ACHN (cell line): Measurements from ENCODE around the gene ZFYVE27.
A peak's percentile ranks its signal among the peaks of the same experiment; 100 is the strongest.

ENCODE experiments used
- DNase-seq: peaks from one replicate; pipeline ENCODE4 v3.0.0-alpha.2; 2015
- in situ Hi-C: cut with HindIII; loops from 2 replicates; pipeline ENCODE4 v1.10.0; 2017; ENCODE audit warnings: low sequenced_read_pairs, low pct_ligation_motif_present, low pct_unique_long_range_greater_than_20kb

ZFYVE27 gene

DNA sequence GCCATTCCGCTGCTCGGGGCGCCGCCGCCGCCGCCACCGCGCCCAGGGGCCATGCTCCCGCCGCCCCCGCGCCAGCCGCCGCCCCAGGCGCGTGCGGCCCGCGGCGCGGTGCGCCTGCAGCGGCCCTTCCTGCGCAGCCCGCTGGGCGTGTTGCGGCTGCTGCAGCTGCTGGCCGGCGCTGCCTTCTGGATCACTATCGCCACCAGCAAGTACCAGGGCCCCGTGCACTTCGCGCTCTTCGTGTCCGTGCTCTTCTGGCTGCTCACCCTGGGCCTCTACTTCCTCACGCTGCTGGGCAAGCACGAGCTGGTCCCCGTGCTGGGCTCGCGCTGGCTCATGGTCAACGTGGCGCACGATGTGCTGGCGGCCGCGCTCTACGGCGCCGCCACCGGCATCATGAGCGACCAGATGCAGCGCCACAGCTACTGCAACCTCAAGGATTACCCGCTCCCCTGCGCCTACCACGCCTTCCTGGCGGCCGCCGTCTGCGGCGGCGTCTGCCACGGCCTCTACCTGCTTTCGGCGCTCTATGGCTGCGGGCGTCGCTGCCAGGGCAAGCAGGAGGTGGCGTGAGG, 23.0 kb upstream of the ZFYVE27 start:
- peak; percentile 78 for DNase-seq

GRCh38 chr10:97714401-97715258, 22.3 kb upstream of the ZFYVE27 start:
- in situ Hi-C loops: no loop called here
- peak; percentile 59 for DNase-seq

More for the DNA sequence above, 23.0 kb upstream of the ZFYVE27 start:
- in situ Hi-C loops: no loop called here

- no peak for DNase-seq
- in situ Hi-C loops: no loop called here
These were observed 21.6 kb upstream of the ZFYVE27 start for GRCh38 chr10:97715259-97715874.

- in situ Hi-C loops: no loop called here
- no peak for DNase-seq
These were observed 19.3 kb upstream of the ZFYVE27 start for GRCh38 chr10:97717627-97718026.

GRCh38 chr10:97718178-97718577, 18.8 kb upstream of the ZFYVE27 start:
- no peak for DNase-seq
- in situ Hi-C loops: no loop called here

GRCh38 chr10:97718659-97719142, 18.2 kb upstream of the ZFYVE27 start:
- DNase-seq: no peak
- in situ Hi-C loops: no loop called here

GRCh38 chr10:97719602-97720001, 17.3 kb upstream of the ZFYVE27 start:
- in situ Hi-C loops: no loop called here
- no peak for DNase-seq

DNA sequence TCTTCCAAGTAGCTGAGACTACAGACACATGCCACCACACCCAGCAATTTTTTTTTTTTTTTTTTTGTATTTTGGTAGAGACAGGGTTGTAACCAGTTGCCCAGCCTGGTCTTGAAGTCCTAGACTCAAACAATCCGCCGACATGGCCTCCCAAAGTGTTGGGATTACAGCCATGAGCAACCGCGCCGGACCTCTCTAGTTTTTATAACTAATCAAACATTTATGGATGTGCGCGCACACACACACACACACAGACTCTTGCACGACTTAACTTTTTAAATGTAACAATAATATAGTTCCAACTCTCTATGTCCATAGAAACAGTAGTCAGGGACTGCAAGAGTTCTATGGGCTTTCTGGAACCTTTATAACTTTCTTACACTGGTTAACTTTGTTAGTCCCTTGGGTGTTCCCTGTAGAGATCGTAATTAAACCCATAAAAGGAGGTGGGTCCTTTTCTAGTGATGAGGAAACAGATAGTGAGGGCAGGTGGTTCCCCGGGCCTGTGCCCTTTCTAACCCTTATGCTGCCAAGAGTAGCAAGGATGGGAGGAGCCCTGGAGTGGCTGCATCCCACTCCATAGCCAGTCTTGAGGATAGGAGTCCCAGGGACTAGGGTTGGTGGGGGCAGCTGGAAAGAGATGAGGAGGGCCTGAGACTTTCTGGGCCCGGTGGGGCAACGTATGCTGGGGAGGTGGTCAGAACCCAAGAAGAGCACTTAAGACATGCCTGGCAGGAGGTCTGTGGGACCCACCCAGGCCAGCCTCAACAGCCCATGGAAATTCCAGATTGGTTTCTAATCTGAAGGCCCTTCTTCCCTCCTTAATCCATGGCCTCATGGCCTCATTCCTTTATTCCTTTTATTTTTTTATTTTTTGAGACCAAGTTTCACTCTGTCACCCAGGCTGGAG, 14.8 kb upstream of the ZFYVE27 start:
- in situ Hi-C loops: no loop called here
- DNase-seq: no peak

DNA sequence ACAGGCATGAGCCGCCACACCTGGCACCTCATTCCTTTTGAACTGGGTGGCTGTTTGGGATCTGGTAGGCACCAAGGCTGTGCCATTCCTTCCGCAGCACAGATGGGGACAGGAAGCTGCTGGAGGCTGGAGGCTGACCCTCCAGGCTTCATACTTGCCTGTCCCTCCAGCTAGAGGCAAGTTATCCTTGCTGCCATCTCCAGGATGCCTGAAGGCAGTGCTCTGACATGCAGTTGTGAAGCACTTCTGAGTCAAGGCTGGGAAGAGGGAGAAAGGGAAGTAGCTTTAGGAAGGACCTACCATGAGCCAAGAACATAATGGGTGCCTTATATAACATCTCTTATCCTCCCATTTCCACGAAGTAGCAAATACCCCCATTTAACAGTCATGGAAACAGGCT, 13.9 kb upstream of the ZFYVE27 start:
- in situ Hi-C loops: no loop called here
- no peak for DNase-seq

DNA sequence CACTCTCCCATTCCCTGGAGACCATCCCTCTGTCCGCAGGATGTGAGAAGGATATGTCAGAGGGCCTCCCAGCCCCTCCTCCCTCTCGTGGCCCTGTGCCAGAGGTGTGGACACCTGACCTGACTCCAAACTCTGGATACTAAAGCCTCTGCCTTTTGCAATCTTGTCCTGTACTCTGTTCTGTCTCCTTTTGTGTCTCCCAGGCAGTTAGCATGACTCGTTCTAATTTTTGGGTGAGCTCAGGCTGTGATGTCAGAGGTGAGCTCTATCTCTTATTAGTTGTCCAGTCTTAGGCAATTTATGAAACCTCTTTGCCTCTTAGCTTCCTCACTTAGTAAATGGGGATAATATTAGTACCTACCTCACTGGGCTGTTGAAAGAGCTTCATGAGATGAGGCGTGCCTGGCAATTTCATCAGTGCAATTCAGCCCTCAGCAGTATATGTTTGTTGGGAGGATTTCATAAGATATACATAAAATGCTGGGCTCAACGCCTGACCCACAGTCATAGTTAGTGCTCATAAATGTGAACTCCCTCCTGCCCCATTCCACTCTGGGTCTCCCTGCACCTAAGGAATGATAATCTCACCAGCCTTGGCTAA, 12.5 kb upstream of the ZFYVE27 start:
- in situ Hi-C loops: no loop called here
- no peak for DNase-seq

GRCh38 chr10:97726636-97727178, 10.2 kb upstream of the ZFYVE27 start:
- DNase-seq: no peak
- in situ Hi-C loops: no loop called here

DNA sequence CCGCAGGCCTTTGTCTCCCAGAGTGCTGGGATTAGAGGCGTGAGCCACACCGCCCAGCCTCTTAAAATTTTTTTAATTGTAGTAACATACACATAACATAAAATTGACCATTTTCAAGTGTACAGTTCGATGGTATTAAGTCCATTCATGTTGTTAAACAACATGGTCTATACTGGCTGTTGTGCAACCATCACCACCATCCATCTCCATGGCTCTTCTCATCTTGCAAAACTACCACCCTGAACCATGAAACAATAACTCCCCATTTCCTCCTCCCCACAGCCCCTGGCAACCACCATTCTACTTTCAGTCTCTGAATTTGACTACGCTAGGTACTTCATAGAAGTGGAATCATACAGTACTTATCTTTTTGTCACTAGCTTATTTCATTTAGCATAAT, 7.9 kb upstream of the ZFYVE27 start:
- DNase-seq: no peak
- in situ Hi-C loops: no loop called here

DNA sequence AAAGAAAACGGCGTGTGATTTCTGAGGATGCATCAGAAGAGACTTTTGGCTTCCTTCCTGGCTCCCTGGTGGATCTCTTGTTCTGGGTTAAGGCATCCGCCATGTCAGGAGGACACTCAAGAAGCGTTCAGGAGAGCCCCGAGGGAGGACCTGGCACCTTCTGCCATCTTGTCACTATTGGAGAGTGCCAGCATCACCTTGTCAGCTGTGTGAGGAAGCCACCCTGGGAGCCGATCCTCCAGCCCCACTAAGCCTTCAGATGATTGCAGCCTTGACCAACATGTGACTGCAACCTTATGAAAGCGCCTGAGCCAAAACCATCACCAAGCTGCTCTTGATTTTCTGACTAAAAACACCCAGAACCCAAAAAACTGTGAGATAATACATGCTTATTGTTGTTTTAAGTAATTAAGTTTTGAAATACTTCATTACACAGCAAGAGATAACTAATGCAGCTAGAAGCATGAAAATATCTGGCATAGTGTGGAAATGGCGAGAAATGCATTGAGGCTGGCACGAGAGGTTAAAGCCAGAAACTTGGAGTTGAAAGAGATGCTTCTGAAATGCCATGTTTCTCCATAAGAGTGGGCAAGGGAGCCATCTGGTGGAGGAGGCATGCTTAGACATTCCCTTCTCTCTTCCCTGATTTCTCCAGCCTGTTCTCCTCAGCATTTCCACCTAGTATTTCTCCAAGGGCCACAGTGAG, 5.4 kb upstream of the ZFYVE27 start:
- DNase-seq: peak; percentile 77
- in situ Hi-C loops: no loop called here

DNA sequence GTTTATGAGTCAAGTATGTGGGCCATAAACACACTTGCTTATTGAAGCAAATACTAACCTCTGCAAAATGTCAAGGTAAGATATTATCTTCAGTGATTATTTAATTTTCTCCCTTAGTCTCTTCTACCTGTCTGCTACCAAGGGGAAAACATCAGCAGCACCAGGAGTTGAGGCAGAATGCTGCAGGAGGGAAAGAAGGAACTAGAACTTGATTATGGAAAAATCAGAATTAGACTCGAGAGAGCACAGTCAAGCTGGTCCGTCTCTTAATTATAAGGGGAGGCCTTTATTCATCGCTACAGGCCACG, 4.9 kb upstream of the ZFYVE27 start:
- no peak for DNase-seq
- in situ Hi-C loops: no loop called here

GRCh38 chr10:97733256-97733655, 3.7 kb upstream of the ZFYVE27 start:
- in situ Hi-C loops: no loop called here

DNA sequence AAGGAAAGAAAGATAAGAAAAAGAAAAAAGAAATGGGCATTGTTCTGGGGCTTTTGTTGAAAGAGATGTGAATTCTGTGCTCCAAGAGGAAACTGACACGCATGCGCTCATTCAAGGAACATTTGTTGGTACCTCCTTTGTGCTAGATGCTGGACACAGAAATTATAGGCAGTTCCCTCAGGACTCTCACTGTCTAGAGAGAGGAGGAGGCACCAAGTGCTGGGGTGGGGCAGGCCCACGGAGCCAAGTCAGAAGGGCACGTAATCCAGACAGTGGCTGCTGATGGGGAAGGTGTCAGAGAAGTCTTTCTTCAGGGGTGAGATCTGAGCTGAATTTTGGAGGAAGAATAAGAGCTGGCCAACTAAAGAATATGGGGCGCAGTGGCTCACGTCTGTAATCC, 2.9 kb upstream of the ZFYVE27 start:
- DNase-seq: no peak
- in situ Hi-C loops: no loop called here

More at GRCh38 chr10:97733256-97733655, 3.7 kb upstream of the ZFYVE27 start:
- no peak for DNase-seq

GRCh38 chr10:97736403-97736901, 476 bp upstream of the ZFYVE27 start:
- DNase-seq: no peak
- in situ Hi-C loops: no loop called here
